ENCODE data around the gene SELENOS. TPM values are rescaled to one million over a fixed set of nuclear protein-coding genes. Genes with fewer than 3 reads are reported as not detected.

The SELENOS gene
- polyA plus RNA-seq, 2 of the 4 experiments (the other 2 are of a cell fraction) = 97.9 to 184 TPM

DNA sequence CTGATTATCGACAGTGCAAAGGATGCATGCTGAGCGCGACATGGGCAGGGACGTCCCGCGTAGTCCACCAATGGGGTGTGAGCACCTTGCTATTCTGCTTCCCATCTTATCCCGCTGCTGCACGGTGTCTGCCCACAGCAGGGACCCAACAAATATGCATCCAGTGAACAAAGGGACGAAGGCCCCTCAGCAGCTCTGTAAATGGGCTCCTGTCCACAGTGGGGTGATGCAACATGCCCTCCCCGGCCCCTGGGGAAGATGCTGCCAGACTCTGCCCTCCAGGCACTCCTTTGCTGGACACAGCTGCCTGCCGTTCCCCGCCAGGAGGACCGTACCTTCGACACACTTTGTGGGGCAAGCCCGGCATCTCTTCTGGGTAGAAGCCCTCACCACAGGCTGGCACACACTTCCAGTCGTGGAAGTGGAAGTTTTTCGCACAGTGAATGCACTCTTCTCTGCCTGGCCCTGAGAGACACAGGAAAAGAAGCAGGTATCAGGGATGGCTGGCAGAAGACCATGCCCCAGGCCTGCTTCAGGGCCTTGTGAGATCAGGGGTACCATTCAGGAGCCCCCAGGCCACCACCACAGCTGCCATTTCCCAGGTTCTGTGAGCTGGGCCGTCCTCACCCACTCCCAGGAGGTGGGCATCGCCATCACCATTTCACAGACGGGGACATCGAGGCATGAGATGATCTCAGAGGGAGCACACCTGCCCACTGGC lies 35.9 kb upstream of the SELENOS start:
- no peak for TF ChIP-seq CEBPB (IDR thresholded peaks at IDR 0.05)
- TF ChIP-seq POLR2A (IDR thresholded peaks at IDR 0.05; ENCODE audit: low read length) = no peak
- TF ChIP-seq EHMT2 (IDR thresholded peaks at IDR 0.05; ENCODE audit: low read depth) = no peak
- TF ChIP-seq MAFK (IDR thresholded peaks at IDR 0.05; ENCODE audit: partially characterized antibody) = no peak
- TF ChIP-seq ZC3H11A (IDR thresholded peaks at IDR 0.05) = no peak
- TF ChIP-seq FOSB (CRISPR knock-in tag; IDR thresholded peaks at IDR 0.05) = no peak
- TF ChIP-seq TFCP2L1 (CRISPR knock-in tag; IDR thresholded peaks at IDR 0.05) = no peak
- TF ChIP-seq HOXB13 (CRISPR knock-in tag; IDR thresholded peaks at IDR 0.05; ENCODE audit: low read depth) = no peak
- TF ChIP-seq JUNB (IDR thresholded peaks at IDR 0.05) = no peak
- no peak for TF ChIP-seq FOSL2 (IDR thresholded peaks at IDR 0.05)
- no peak for TF ChIP-seq FOSL2 (CRISPR knock-in tag; IDR thresholded peaks at IDR 0.05)
- TF ChIP-seq NPAS2 (CRISPR knock-in tag; IDR thresholded peaks at IDR 0.05; ENCODE audit: borderline replicate concordance) = no peak
- no peak for TF ChIP-seq ZNF302 (CRISPR knock-in tag; IDR thresholded peaks at IDR 0.05)
- no peak for TF ChIP-seq SMC3 (IDR thresholded peaks at IDR 0.05)
- TF ChIP-seq POLR2AphosphoS2 (conservative IDR thresholded peaks at IDR 0.05; ENCODE audit: low read length) = no peak
- no peak for TF ChIP-seq RNF2 (IDR thresholded peaks at IDR 0.05; ENCODE audit: borderline replicate concordance, low read depth)
- no peak for TF ChIP-seq ESRRA (IDR thresholded peaks at IDR 0.05; ENCODE audit: borderline replicate concordance, low read length)
- no peak for TF ChIP-seq PHF8 (IDR thresholded peaks at IDR 0.05; ENCODE audit: borderline replicate concordance, low read depth)
- TF ChIP-seq, protein P1, sequence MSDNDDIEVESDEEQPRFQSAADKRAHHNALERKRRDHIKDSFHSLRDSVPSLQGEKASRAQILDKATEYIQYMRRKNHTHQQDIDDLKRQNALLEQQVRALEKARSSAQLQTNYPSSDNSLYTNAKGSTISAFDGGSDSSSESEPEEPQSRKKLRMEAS (IDR thresholded peaks at IDR 0.05) = no peak
- TF ChIP-seq CBX8 (IDR thresholded peaks at IDR 0.05) = no peak
- TF ChIP-seq HES2 (IDR thresholded peaks at IDR 0.05) = no peak
- ATAC-seq (no peak), DNase-seq (ENCODE audit: low read depth in 1 of 2, low spot score in 1 of 2) (no peak), FAIRE-seq (no peak)
- ChIA-PET POLR2A (no interaction called here), CTCF (interaction anchor here (0.6 to 1.5 kb wide), 3 partner anchors 10 to 44 kb away, joined by 3 to 4 read pairs (median 3); no protein-coding TSS in a partner anchor)
- Histone ChIP-seq H3K4me3 (no peak overlapping the region), H3K9me3 (no peaks in the 10 kb centered on the region), H3K4me1 (no peaks in the 10 kb centered on the region), H3K27ac (no peak overlapping the region), H3K4me2 (no peak overlapping the region)
- WGBS (ENCODE audit: missing lambda C conversion rate) = 84% methylated on average over 21 of the region's 21 CpGs

GRCh38 chr15:101310508-101310907 lies 33.2 kb upstream of the SELENOS start:
- H3K9me3 ChIP-seq = no peaks in the 10 kb centered on the region
- no peak overlapping the region for H3K27ac ChIP-seq
- ATAC-seq = no peak
- WGBS (ENCODE audit: missing lambda C conversion rate) = 86% methylated on average over 7 of the region's 7 CpGs
- FAIRE-seq = no peak
- no peak overlapping the region for H3K4me3 ChIP-seq
- no peak for DNase-seq (ENCODE audit: low read depth in 1 of 2, low spot score in 1 of 2)
- H3K4me1 ChIP-seq = no peaks in the 10 kb centered on the region
- no peak for TF ChIP-seq POLR2AphosphoS2 (conservative IDR thresholded peaks at IDR 0.05; ENCODE audit: low read length)
- TF ChIP-seq EHF (CRISPR knock-in tag; IDR thresholded peaks at IDR 0.05) = no peak
- no peak for TF ChIP-seq TFCP2L1 (CRISPR knock-in tag; IDR thresholded peaks at IDR 0.05)
- no peak for TF ChIP-seq PHF8 (IDR thresholded peaks at IDR 0.05; ENCODE audit: borderline replicate concordance, low read depth)
- ChIA-PET CTCF (interaction anchor here (0.6 to 13.3 kb wide), 5 partner anchors 9 to 1126 kb away, joined by 3 to 227 read pairs (median 7); no protein-coding TSS in a partner anchor), POLR2A (no interaction called here)
- H3K4me2 ChIP-seq = no peak overlapping the region

- no peaks in the 10 kb centered on the region for H3K9me3 ChIP-seq
- no peaks in the 10 kb centered on the region for H3K4me1 ChIP-seq
- CTCF ChIA-PET = interaction anchor here (1.4 to 13.3 kb wide), 3 partner anchors 9 to 329 kb away, joined by 7 to 227 read pairs (median 12); no protein-coding TSS in a partner anchor
- H3K4me3 ChIP-seq = no peak overlapping the region
- POLR2A ChIA-PET = no interaction called here
- H3K4me2 ChIP-seq = no peak overlapping the region
- no peak for ATAC-seq
- DNase-seq (ENCODE audit: low read depth in 1 of 2, low spot score in 1 of 2) = no peak
- WGBS (ENCODE audit: missing lambda C conversion rate) = 92% methylated on average over 4 of the region's 7 CpGs
- FAIRE-seq = no peak
- no peak overlapping the region for H3K27ac ChIP-seq
- no peak for TF ChIP-seq FOXS1 (CRISPR knock-in tag; IDR thresholded peaks at IDR 0.05)
- no peak for TF ChIP-seq CHD4 (IDR thresholded peaks at IDR 0.05; ENCODE audit: borderline replicate concordance)
- TF ChIP-seq RFX5 (IDR thresholded peaks at IDR 0.05) = no peak
- TF ChIP-seq MYC (IDR thresholded peaks at IDR 0.05; ENCODE audit: borderline replicate concordance, low read length) = no peak
- no peak for TF ChIP-seq REST (IDR thresholded peaks at IDR 0.05)
- TF ChIP-seq ZC3H11A (IDR thresholded peaks at IDR 0.05) = no peak
- no peak for TF ChIP-seq HEYL (CRISPR knock-in tag; IDR thresholded peaks at IDR 0.05)
- no peak for TF ChIP-seq TP53 (CRISPR knock-in tag; IDR thresholded peaks at IDR 0.05)
- no peak for TF ChIP-seq CEBPB (IDR thresholded peaks at IDR 0.05)
- no peak for TF ChIP-seq HOXB5 (CRISPR knock-in tag; IDR thresholded peaks at IDR 0.05)
- no peak for TF ChIP-seq NPAS2 (CRISPR knock-in tag; IDR thresholded peaks at IDR 0.05; ENCODE audit: borderline replicate concordance)
- TF ChIP-seq CTCF (IDR thresholded peaks at IDR 0.05) = no peak
- TF ChIP-seq SMC3 (IDR thresholded peaks at IDR 0.05) = no peak
Observed at GRCh38 chr15:101310161-101310480, 32.8 kb upstream of the SELENOS start.
